Thoracic aorta (tissue), 2 donors: ENCODE measurements around the gene DOC2B. TPM values are rescaled to one million over a fixed set of nuclear protein-coding genes. Genes with fewer than 3 reads are reported as not detected.

Source experiments
- ATAC-seq: fragments of 150-250 bp; one replicate; pipeline ENCODE4 v1.8.0; 2017; ENCODE audit warnings: low read depth; ENCODE audit not compliant: insufficient number of reproducible peaks, low FRiP score
- DNase-seq: peaks from one replicate; pipeline ENCODE4 v3.0.0-alpha.2; 2020; ENCODE audit warnings: low spot score
- H3K27ac ChIP-seq, 2 donors: fragments of 200-600 bp; sonication (generic); 1 replicate in 1 of 2; 2 replicates in 1 of 2; pipeline ENCODE4 v1.5.1; 2016; ENCODE audit warnings: mild to moderate bottlenecking in 2 of 2, moderate library complexity in 2 of 2
- H3K27me3 ChIP-seq: fragments of 200-600 bp; sonication (generic); replicated peaks from 2 replicates; pipeline ENCODE4 v1.6.0; 2016; ENCODE audit warnings: mild to moderate bottlenecking; ENCODE audit not compliant: insufficient read depth
- H3K36me3 ChIP-seq: fragments of 200-600 bp; sonication (generic); one replicate; pipeline ENCODE4 v1.5.1; 2016
- H3K4me1 ChIP-seq, 2 donors: fragments of 200-600 bp; sonication (generic); 1 replicate in 1 of 2; 2 replicates in 1 of 2; pipeline versions ENCODE4 v1.5.1 to v1.6.0; 2016; ENCODE audit warnings: low read depth in 2 of 2, mild to moderate bottlenecking in 1 of 2; ENCODE audit not compliant: control insufficient read depth in 1 of 2
- H3K4me3 ChIP-seq: fragments of 200-600 bp; sonication (generic); 2 replicates; pipeline ENCODE4 v1.5.1; 2016; ENCODE audit warnings: mild to moderate bottlenecking
- H3K9me3 ChIP-seq: fragments of 200-600 bp; sonication (generic); 2 replicates; pipeline ENCODE4 v1.5.1; 2016
- total RNA-seq, 2 donors: library from RNA; depleted of rRNA; stranded (reverse); fragments of >200 nt; gene quantifications; one replicate each; pipeline versions ENCODE4 v1.1.0 to v1.2.3, GENCODE V29; 2016
- TF ChIP-seq, protein P1 (sequence below): fragments of 200-600 bp; sonication (generic); IDR thresholded peaks from one replicate; pipeline ENCODE4 v1.5.1; 2019; ENCODE audit warnings: antibody characterized with exemption

The DOC2B gene
- total RNA-seq, 2 donors from 2014 or later, result 4.2 to 7.5 TPM

GRCh38 chr17:149231-149630 is 32.2 kb downstream of the DOC2B start:
- TF ChIP-seq, protein P1, sequence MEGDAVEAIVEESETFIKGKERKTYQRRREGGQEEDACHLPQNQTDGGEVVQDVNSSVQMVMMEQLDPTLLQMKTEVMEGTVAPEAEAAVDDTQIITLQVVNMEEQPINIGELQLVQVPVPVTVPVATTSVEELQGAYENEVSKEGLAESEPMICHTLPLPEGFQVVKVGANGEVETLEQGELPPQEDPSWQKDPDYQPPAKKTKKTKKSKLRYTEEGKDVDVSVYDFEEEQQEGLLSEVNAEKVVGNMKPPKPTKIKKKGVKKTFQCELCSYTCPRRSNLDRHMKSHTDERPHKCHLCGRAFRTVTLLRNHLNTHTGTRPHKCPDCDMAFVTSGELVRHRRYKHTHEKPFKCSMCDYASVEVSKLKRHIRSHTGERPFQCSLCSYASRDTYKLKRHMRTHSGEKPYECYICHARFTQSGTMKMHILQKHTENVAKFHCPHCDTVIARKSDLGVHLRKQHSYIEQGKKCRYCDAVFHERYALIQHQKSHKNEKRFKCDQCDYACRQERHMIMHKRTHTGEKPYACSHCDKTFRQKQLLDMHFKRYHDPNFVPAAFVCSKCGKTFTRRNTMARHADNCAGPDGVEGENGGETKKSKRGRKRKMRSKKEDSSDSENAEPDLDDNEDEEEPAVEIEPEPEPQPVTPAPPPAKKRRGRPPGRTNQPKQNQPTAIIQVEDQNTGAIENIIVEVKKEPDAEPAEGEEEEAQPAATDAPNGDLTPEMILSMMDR, result no peak
- H3K36me3 ChIP-seq, result no peaks in the 10 kb centered on the region
- DNase-seq (no peak), ATAC-seq (no peak)
- H3K27ac ChIP-seq, result no peak overlapping the region
- H3K4me1 ChIP-seq, result no peaks in the 10 kb centered on the region
- H3K4me3 ChIP-seq, result no peak overlapping the region
- H3K27me3 ChIP-seq, result no peaks in the 10 kb centered on the region
- no peaks in the 10 kb centered on the region for H3K9me3 ChIP-seq

- ATAC-seq (no peak), DNase-seq (no peak)
- no peaks in the 10 kb centered on the region for H3K27me3 ChIP-seq
- H3K4me3 ChIP-seq, result no peak overlapping the region
- TF ChIP-seq, protein P1, result no peak
- no peaks in the 10 kb centered on the region for H3K4me1 ChIP-seq
- no peaks in the 10 kb centered on the region for H3K9me3 ChIP-seq
- no peak overlapping the region for H3K27ac ChIP-seq
- H3K36me3 ChIP-seq, result no peaks in the 10 kb centered on the region
These were observed 32.7 kb downstream of the DOC2B start for GRCh38 chr17:148757-149156.

DNA sequence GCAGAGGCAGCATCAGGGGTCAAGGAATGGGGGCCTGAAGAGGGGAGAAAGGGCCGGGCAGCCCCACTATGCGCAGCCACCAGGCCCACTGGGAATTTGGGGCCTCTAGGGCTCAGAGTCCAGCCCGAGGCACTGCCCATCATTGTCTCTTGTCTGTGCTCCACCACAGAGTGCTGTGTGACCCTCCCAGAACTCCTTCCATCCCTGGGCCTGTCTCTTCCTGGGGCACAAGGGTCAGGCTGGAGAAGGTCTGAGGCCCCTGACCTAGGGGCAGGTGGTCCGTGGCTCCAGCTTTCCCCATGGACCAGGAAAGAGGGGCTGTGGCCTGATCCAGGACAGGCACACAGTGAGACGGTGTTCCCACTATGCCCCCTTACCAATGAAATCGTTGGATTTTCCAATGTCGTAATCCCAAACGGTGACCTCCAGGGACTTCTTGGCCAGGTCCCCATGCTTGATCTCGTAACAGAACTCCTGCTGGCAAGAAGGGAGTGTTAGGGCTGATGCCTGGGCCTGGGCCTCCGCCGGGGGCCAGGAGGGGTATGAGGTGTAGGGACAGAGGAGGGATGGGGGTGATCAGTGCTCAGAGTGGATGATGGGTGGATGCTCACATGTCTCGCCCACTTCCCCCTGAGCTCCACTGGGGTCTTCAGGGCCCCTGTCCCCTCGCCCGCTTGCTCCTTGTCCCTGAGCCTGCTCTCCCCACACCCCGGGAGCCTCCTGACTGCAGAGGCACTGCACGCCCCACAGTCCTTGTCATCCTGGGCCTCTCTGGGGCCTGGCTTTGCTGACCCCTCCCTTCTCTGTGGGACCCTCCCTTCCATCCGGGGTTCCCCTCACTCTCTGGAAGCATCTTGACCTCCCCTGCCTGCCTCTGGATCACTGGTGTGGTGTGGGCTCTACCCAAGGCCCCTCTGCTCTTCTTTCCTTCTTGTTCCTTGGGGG is 33.4 kb downstream of the DOC2B start:
- TF ChIP-seq, protein P1, result no peak
- Histone ChIP-seq H3K27ac (no peak overlapping the region), H3K4me3 (no peak overlapping the region), H3K36me3 (no peaks in the 10 kb centered on the region), H3K27me3 (no peaks in the 10 kb centered on the region), H3K9me3 (no peaks in the 10 kb centered on the region), H3K4me1 (no peaks in the 10 kb centered on the region)
- no peak for ATAC-seq
- DNase-seq, result no peak

DNA sequence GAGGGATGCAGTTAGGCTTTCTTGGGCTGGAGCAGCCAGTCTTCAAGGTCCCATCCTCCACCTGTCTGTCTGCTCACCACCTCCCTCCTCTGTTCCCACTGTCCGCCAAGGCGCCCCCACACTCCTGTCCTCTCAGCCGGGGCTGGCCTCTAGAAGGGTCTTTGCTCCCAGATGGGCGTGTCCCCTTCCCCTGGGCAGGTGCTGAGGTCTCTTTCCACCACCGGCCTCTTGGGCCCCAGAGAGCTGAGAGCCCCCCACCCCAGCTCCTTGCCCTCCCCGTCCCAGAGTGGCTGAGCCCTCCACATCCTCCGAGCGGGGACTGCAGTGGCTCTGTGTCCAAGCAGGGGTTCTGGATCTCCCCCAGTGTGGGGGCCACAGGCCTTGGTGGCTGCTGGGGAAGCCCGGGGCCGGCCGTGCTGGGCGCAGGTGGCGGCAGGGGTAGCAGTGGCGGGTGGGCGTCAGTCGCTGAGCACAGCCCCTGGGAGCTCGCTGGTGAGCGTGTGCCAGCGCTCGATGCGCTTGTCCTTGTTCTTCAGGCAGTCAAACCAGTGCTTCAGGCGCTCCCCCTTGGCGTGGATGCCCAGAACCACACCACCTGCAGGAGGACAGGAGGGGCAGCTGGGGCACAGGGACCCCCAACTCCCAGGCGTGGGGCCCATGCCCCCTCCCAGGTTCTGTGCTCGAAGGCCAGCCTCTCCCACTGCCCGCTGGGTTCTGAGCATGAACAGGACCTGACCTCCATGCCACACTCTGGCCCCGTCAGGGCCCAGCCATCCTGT is 34.3 kb downstream of the DOC2B start:
- H3K36me3 ChIP-seq, result no peaks in the 10 kb centered on the region
- no peaks in the 10 kb centered on the region for H3K27me3 ChIP-seq
- TF ChIP-seq, protein P1, result no peak
- H3K27ac ChIP-seq, result no peak overlapping the region
- no peak for DNase-seq
- no peaks in the 10 kb centered on the region for H3K4me1 ChIP-seq
- no peak overlapping the region for H3K4me3 ChIP-seq
- ATAC-seq, result no peak
- no peaks in the 10 kb centered on the region for H3K9me3 ChIP-seq

- Histone ChIP-seq H3K27me3 (no peaks in the 10 kb centered on the region), H3K36me3 (no peaks in the 10 kb centered on the region), H3K4me3 (no peak overlapping the region), H3K4me1 (no peaks in the 10 kb centered on the region), H3K9me3 (no peaks in the 10 kb centered on the region), H3K27ac (no peak overlapping the region)
- TF ChIP-seq, protein P1, result no peak
- ATAC-seq (no peak), DNase-seq (no peak)
These were observed 34.9 kb downstream of the DOC2B start for GRCh38 chr17:146546-146945.
